Endothelial cell of umbilical vein (primary cell): Measurements from ENCODE around the gene ATXN1. TPM values are rescaled to one million over a fixed set of nuclear protein-coding genes. Genes with fewer than 3 reads are reported as not detected.

Experiments
- BruUV-seq: library from RNA; stranded (reverse); fragments of 400-500 nt; replicated peaks from 2 replicates; lab custom pipeline; 2021; lab: Mats Ljungman, UMichigan
- CTCF ChIA-PET: fragments of 300-600, 350-600 bp; sonication (Branson Sonifier 250); formaldehyde crosslinking; loops from one replicate; lab custom pipeline; 2021; ENCODE audit warnings: antibody characterized with exemption, inconsistent platforms; lab: Charles Lee
- POLR2A ChIA-PET: fragments of 300-600, 350-600 bp; sonication (Branson Sonifier 250); formaldehyde crosslinking; loops from one replicate; lab custom pipeline; 2021; ENCODE audit warnings: antibody characterized with exemption, inconsistent platforms; lab: Charles Lee
- DNase-seq: peaks from one replicate; pipeline ENCODE4 v3.0.0-alpha.2; 2011; ENCODE audit warnings: low read depth, low spot score
- FAIRE-seq: peaks from 2 replicates; lab custom pipeline; 2011; peaks lifted over from hg19 to GRCh38; lab: Jason Lieb, UNC
- H2AFZ ChIP-seq: 2 replicates; pipeline ENCODE4 v1.6.0; 2012; ENCODE audit warnings: low read depth, low read length, control low read depth, inconsistent platforms
- H3K27ac ChIP-seq: 2 replicates; pipeline ENCODE4 v1.5.1; 2011; ENCODE audit warnings: low read depth, mild to moderate bottlenecking, control low read depth, low read length, moderate library complexity; ENCODE audit not compliant: insufficient read depth
- H3K27me3 ChIP-seq, 2 experiments: 2 replicates each; pipeline versions ENCODE4 v1.6.0 to v1.6.1; 2011; ENCODE audit warnings: low read length in 2 of 2, mixed read lengths in 1 of 2; ENCODE audit not compliant: control insufficient read depth in 2 of 2, insufficient read depth in 2 of 2
- H3K36me3 ChIP-seq, 2 experiments: 2 replicates in 1 of 2; 3 replicates in 1 of 2; pipeline ENCODE4 v1.5.1; 2011; ENCODE audit warnings: low read length in 2 of 2, mild to moderate bottlenecking in 1 of 2, moderate library complexity in 1 of 2; ENCODE audit not compliant: control insufficient read depth in 2 of 2, insufficient read depth in 2 of 2; ENCODE audit errors: extremely low read depth in 1 of 2
- H3K4me1 ChIP-seq: 3 replicates; pipeline ENCODE4 v1.5.1; 2011; ENCODE audit warnings: mild to moderate bottlenecking, low read length; ENCODE audit not compliant: control insufficient read depth, insufficient read depth; ENCODE audit errors: extremely low read depth
- H3K4me2 ChIP-seq: 2 replicates; pipeline ENCODE4 v1.6.1; 2011; ENCODE audit warnings: low read length, control low read depth, mixed read lengths; ENCODE audit not compliant: insufficient read depth
- H3K4me3 ChIP-seq, 3 experiments: fragments of 200-600 bp in 1 of 3; sonication (generic), shearing (Covaris generic) in 1 of 3; replicated peaks in 1 of 3; 2 replicates each; pipeline ENCODE4 v1.5.1; 2011 to 2016; ENCODE audit warnings: control low read depth in 3 of 3, low read length in 3 of 3, mild to moderate bottlenecking in 2 of 3, inconsistent platforms in 1 of 3, low read depth in 1 of 3, moderate library complexity in 1 of 3; ENCODE audit not compliant: insufficient read depth in 1 of 3
- H3K79me2 ChIP-seq: 2 replicates; pipeline ENCODE4 v1.6.0; 2012; ENCODE audit warnings: low read length, inconsistent platforms; ENCODE audit not compliant: control insufficient read depth, insufficient read depth
- H3K9ac ChIP-seq: replicated peaks from 2 replicates; pipeline ENCODE3; 2011; ENCODE audit warnings: low read length, control low read depth; ENCODE audit not compliant: insufficient read depth; ENCODE audit errors: extremely low read depth
- H3K9me1 ChIP-seq: replicated peaks from 3 replicates; pipeline ENCODE4 v1.6.0; 2011; ENCODE audit warnings: mild to moderate bottlenecking, low read length; ENCODE audit not compliant: control insufficient read depth, insufficient read depth; ENCODE audit errors: extremely low read depth
- H3K9me3 ChIP-seq: replicated peaks from 2 replicates; pipeline ENCODE4 v1.5.1; 2012; ENCODE audit warnings: low read length, inconsistent platforms; ENCODE audit not compliant: control insufficient read depth, insufficient read depth
- H4K20me1 ChIP-seq: replicated peaks from 2 replicates; pipeline ENCODE3; 2011; ENCODE audit warnings: mild to moderate bottlenecking, low read length; ENCODE audit not compliant: control insufficient read depth, insufficient read depth; ENCODE audit errors: extremely low read depth
- EZH2 ChIP-seq: IDR thresholded peaks from 2 replicates; pipeline ENCODE4 v1.6.1; 2012; ENCODE audit warnings: borderline replicate concordance, low read depth, mild to moderate bottlenecking, moderate library complexity, low read length, inconsistent platforms; ENCODE audit not compliant: severe bottlenecking
- FOS ChIP-seq: IDR thresholded peaks from 2 replicates; pipeline ENCODE4 v1.6.1; 2011; ENCODE audit warnings: mild to moderate bottlenecking, low read length, moderate library complexity, borderline replicate concordance; ENCODE audit not compliant: insufficient read depth
- JUN ChIP-seq: IDR thresholded peaks from 2 replicates; pipeline ENCODE4 v1.6.1; 2011; ENCODE audit warnings: borderline replicate concordance, low read depth; ENCODE audit not compliant: insufficient read length, insufficient read depth
- MYC ChIP-seq: IDR thresholded peaks from one replicate; pipeline ENCODE4 v1.6.1; 2011; ENCODE audit warnings: mild to moderate bottlenecking, low read depth, low read length
- POLR2A ChIP-seq: IDR thresholded peaks from 2 replicates; pipeline ENCODE4 v1.6.1; 2012; ENCODE audit warnings: low read depth, mild to moderate bottlenecking, control low read depth, low read length
- POLR2AphosphoS5 ChIP-seq: IDR thresholded peaks from 2 replicates; pipeline ENCODE4 v1.6.1; 2012; ENCODE audit warnings: low read depth, mild to moderate bottlenecking, control low read depth, low read length, moderate library complexity; ENCODE audit not compliant: insufficient read depth
- dilution Hi-C: fragments of 300-500 bp; cut with MboI; formaldehyde crosslinking; loops from one replicate; pipeline ENCODE4 v1.15.0; 2019; ENCODE audit warnings: low sequenced_read_pairs; ENCODE audit not compliant: extremely low pct_ligation_motif_present
- intact Hi-C: fragments of 100-400 bp; cut with micrococcal nuclease; formaldehyde crosslinking; loops from one replicate; pipeline ENCODE4 v1.10.0; 2022
- polyA plus RNA-seq, 4 experiments: library from polyadenylated mRNA; depleted of rRNA in 3 of 4; stranded (reverse) in 3 of 4; unstranded in 1 of 4; fragments of >200 nt; gene quantifications; 2 replicates each; pipeline versions ENCODE4 v1.2.1 to v1.2.3, GENCODE V29; 2011 to 2012; ENCODE audit warnings: missing spikeins in 1 of 4
- total RNA-seq: library from RNA; stranded (reverse); gene quantifications from 2 replicates; pipeline ENCODE4 v1.2.3, GENCODE V29; 2021
- TF ChIP-seq, protein P1 (sequence below), 2 donors: IDR thresholded peaks; 1 replicate in 1 of 2; 2 replicates in 1 of 2; pipeline ENCODE4 v1.5.1; 2011; ENCODE audit warnings: low read length in 2 of 2, mild to moderate bottlenecking in 2 of 2, moderate library complexity in 2 of 2, control low read depth in 1 of 2, inconsistent platforms in 1 of 2, low read depth in 1 of 2; ENCODE audit not compliant: insufficient read depth in 1 of 2; ENCODE audit errors: extremely low read depth in 1 of 2
- TF ChIP-seq, protein P2 (sequence below): IDR thresholded peaks from 2 replicates; pipeline ENCODE4 v1.6.1; 2011; ENCODE audit not compliant: insufficient read depth, insufficient read length

The ATXN1 gene
- total and polyA plus RNA-seq, 2 donors (not counting 3 experiments of a cell fraction or from before 2014, with no cell fraction given) = 16.4 to 33.0 TPM

DNA sequence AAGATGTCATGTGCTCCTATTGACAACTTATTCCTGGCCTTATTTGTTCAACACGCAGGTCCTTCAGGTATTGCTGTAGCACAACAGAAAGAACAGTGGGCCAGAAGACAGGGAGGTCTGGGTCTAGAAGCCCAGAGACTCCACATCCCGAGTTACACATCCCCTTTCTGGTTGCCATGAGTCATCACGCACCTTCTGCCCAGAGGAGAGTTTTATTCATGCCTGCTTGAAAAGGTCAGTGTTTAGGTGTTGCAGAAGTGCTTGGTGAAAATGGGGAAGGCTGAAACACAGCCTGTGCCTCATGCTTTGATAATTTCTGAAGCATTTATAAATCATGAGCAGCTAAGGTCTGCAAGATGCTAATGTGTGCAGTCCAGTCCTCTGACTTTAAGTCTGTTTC, 266.5 kb downstream of the ATXN1 start:
- no peak overlapping the region for H2AFZ ChIP-seq
- no peaks in the 10 kb centered on the region for H3K36me3 ChIP-seq
- no TSS peak for BruUV-seq
- no peaks in the 10 kb centered on the region for H3K9me1 ChIP-seq
- no peaks in the 10 kb centered on the region for H3K9me3 ChIP-seq
- no peak overlapping the region for H3K4me2 ChIP-seq
- H3K9ac ChIP-seq = no peak overlapping the region
- no peak for FAIRE-seq
- TF ChIP-seq, protein P1, sequence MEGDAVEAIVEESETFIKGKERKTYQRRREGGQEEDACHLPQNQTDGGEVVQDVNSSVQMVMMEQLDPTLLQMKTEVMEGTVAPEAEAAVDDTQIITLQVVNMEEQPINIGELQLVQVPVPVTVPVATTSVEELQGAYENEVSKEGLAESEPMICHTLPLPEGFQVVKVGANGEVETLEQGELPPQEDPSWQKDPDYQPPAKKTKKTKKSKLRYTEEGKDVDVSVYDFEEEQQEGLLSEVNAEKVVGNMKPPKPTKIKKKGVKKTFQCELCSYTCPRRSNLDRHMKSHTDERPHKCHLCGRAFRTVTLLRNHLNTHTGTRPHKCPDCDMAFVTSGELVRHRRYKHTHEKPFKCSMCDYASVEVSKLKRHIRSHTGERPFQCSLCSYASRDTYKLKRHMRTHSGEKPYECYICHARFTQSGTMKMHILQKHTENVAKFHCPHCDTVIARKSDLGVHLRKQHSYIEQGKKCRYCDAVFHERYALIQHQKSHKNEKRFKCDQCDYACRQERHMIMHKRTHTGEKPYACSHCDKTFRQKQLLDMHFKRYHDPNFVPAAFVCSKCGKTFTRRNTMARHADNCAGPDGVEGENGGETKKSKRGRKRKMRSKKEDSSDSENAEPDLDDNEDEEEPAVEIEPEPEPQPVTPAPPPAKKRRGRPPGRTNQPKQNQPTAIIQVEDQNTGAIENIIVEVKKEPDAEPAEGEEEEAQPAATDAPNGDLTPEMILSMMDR (IDR thresholded peaks at IDR 0.05; ENCODE audit: extremely low read depth in 1 of 2, insufficient read depth in 1 of 2, low read depth in 1 of 2, low read length in 2 of 2) = no peak
- TF ChIP-seq, protein P2, sequence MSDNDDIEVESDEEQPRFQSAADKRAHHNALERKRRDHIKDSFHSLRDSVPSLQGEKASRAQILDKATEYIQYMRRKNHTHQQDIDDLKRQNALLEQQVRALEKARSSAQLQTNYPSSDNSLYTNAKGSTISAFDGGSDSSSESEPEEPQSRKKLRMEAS = no peak
- TF ChIP-seq JUN (no peak), POLR2A (no peak), POLR2AphosphoS5 (no peak), FOS (no peak), EZH2 (no peak), MYC (no peak)
- CTCF ChIA-PET = no interaction called here
- no peaks in the 10 kb centered on the region for H3K4me1 ChIP-seq
- H4K20me1 ChIP-seq = no peaks in the 10 kb centered on the region
- H3K4me3 ChIP-seq = no peak overlapping the region
- no peaks in the 10 kb centered on the region for H3K79me2 ChIP-seq
- dilution Hi-C loops (no loop called here), intact Hi-C loops (no loop called here)
- no peak overlapping the region for H3K27ac ChIP-seq
- POLR2A ChIA-PET = no interaction called here
- no peaks in the 10 kb centered on the region for H3K27me3 ChIP-seq
- no peak for DNase-seq
